HepG2 (cell line): ENCODE results near the gene MCRIP2. TPM values are rescaled to one million over a fixed set of nuclear protein-coding genes. Genes with fewer than 3 reads are reported as not detected.
A peak's percentile ranks its signal among the peaks of the same experiment; 100 is the strongest.

ENCODE experiments used
- FOSL1 ChIP-seq: sonication (generic); formaldehyde crosslinking; IDR thresholded peaks from 2 replicates; pipeline ENCODE4 v1.9.0; 2021; ENCODE audit warnings: missing genetic modification reagents, borderline replicate concordance
- SETDB1 ChIP-seq: sonication (generic); formaldehyde crosslinking; IDR thresholded peaks from 2 replicates; pipeline ENCODE4 v1.5.1; 2020; ENCODE audit warnings: missing genetic modification reagents, mild to moderate bottlenecking, borderline replicate concordance
- SKI ChIP-seq: fragments of 450-650 bp; IDR thresholded peaks from one replicate; pipeline ENCODE4 v1.6.1; 2018; ENCODE audit warnings: mild to moderate bottlenecking; ENCODE audit not compliant: partially characterized antibody
- SMYD3 ChIP-seq: sonication (generic); formaldehyde crosslinking; IDR thresholded peaks from 2 replicates; pipeline ENCODE4 v1.8.1; 2023; ENCODE audit warnings: mild to moderate bottlenecking, missing genetic modification reagents
- TBX2 ChIP-seq: sonication (generic); formaldehyde crosslinking; IDR thresholded peaks from 2 replicates; pipeline ENCODE4 v1.5.0; 2020; ENCODE audit warnings: missing genetic modification reagents, mild to moderate bottlenecking, borderline replicate concordance
- TBX3 ChIP-seq: fragments of 450-650 bp; IDR thresholded peaks from 2 replicates; pipeline ENCODE4 v1.6.1; 2017; ENCODE audit warnings: antibody characterized with exemption, mild to moderate bottlenecking, inconsistent platforms, borderline replicate concordance
- ZNF101 ChIP-seq: sonication (generic); formaldehyde crosslinking; IDR thresholded peaks from 2 replicates; pipeline ENCODE4 v1.4.0; 2020; ENCODE audit warnings: mild to moderate bottlenecking, low read depth, missing genetic modification reagents, borderline replicate concordance
- ZNF121 ChIP-seq: sonication (generic); formaldehyde crosslinking; IDR thresholded peaks from 2 replicates; pipeline ENCODE4 v1.5.0; 2020; ENCODE audit warnings: mild to moderate bottlenecking, missing genetic modification reagents
- ZNF180 ChIP-seq: sonication (generic); formaldehyde crosslinking; IDR thresholded peaks from 2 replicates; pipeline ENCODE4 v1.4.0; 2020; ENCODE audit warnings: low read depth, missing genetic modification reagents, borderline replicate concordance
- ZNF207 ChIP-seq: fragments of 450-650 bp; IDR thresholded peaks from 2 replicates; pipeline ENCODE4 v1.6.1; 2016; ENCODE audit warnings: antibody characterized with exemption, borderline replicate concordance
- ZNF282 ChIP-seq: fragments of 450-650 bp; IDR thresholded peaks from 2 replicates; pipeline ENCODE4 v1.6.1; 2018; ENCODE audit not compliant: partially characterized antibody
- ZNF569 ChIP-seq: sonication (generic); formaldehyde crosslinking; IDR thresholded peaks from 2 replicates; pipeline ENCODE4 v1.5.0; 2020; ENCODE audit warnings: mild to moderate bottlenecking, missing genetic modification reagents, moderate library complexity, borderline replicate concordance
- polyA plus RNA-seq, 8 experiments: library from polyadenylated mRNA; depleted of rRNA in 3 of 8; stranded (reverse) in 7 of 8; unstranded in 1 of 8; fragments of >200 nt; fragmentation: Illumina TruSeq in 4 of 8; extraction: Trizol in 4 of 8; gene quantifications; 2 replicates each; pipeline versions ENCODE4 v1.2.1 to v1.2.3, GENCODE V29; 2011 to 2016; ENCODE audit warnings: low read depth in 4 of 8, missing spikeins in 1 of 8, mixed read lengths in 1 of 8; ENCODE audit not compliant: insufficient read depth in 1 of 8
- total RNA-seq, 5 experiments: library from RNA; depleted of rRNA; stranded (reverse); fragments of >200 nt; fragmentation: Illumina TruSeq; extraction: Trizol; gene quantifications; 2 replicates each; pipeline ENCODE4 v1.2.3, GENCODE V29; 2016; ENCODE audit warnings: low read depth in 1 of 5
- TF ChIP-seq, protein P1 (sequence below), 2 experiments: sonication (generic) in 1 of 2; formaldehyde crosslinking in 1 of 2; IDR thresholded peaks; 2 replicates each; pipeline versions ENCODE4 v1.6.1 to v1.9.0; 2014 to 2022; ENCODE audit warnings: antibody characterized with exemption in 1 of 2, borderline replicate concordance in 1 of 2, inconsistent platforms in 1 of 2, low read depth in 1 of 2, missing genetic modification reagents in 1 of 2
- TF ChIP-seq, protein P2 (sequence below): sonication (generic); formaldehyde crosslinking; IDR thresholded peaks from 2 replicates; pipeline ENCODE4 v1.4.0; 2020; ENCODE audit warnings: missing genetic modification reagents
- TF ChIP-seq, protein P3 (sequence below): IDR thresholded peaks from 2 replicates; pipeline ENCODE4 v1.6.1; 2016; ENCODE audit warnings: missing compliant biosample characterization, missing genetic modification reagents, borderline replicate concordance
- TF ChIP-seq, protein P4 (sequence below): sonication (generic); formaldehyde crosslinking; IDR thresholded peaks from 2 replicates; pipeline ENCODE4 v1.5.0; 2020; ENCODE audit warnings: missing genetic modification reagents

Gene MCRIP2
- total and polyA plus RNA-seq, 2 of the 13 experiments (the other 11 are each of a cell fraction or from before 2014, with no cell fraction given), result 39.6 to 76.7 TPM

DNA sequence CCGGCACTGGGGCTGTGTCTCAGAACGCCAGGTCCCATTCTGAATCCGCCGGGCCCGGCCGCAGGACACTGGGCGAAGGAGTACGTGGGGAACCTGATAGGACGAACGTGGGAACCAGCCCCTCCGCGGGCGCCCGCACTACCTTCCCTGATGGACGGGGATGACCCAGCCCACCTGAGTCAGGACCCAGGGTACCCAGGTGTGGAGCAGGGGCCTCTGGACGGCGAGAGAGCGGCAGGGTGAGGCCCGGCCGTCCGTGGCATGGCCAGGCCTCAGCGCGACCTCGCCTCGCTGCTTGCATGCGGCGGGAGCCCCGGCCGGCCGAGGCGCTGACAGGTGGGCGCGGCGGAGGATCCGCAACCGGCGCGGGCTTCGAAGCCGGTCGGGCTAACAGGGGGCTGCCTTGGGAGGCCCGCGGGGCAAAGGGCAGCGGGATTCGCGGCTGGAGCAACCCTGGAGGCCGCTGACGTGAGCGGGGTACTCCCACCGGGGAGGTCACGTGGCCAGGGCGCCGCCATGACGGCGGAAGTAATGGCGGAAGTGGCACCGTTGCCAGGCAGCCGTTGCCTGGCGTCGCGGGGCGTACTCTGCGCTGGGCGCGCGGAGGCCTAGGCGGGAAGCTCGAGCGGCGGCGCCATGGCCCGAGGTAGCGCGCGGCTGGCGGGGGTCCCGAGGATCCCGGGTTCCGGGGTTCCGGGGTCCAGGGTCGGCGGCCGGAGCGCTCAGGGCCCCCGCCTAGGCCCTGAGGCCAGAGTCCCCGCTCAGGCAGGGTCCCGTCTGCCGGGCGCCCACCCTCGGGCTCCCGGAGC lies 7.4 kb downstream of the MCRIP2 start, which contains the start of gene WDR90 (continued):
- TF ChIP-seq, protein P1, sequence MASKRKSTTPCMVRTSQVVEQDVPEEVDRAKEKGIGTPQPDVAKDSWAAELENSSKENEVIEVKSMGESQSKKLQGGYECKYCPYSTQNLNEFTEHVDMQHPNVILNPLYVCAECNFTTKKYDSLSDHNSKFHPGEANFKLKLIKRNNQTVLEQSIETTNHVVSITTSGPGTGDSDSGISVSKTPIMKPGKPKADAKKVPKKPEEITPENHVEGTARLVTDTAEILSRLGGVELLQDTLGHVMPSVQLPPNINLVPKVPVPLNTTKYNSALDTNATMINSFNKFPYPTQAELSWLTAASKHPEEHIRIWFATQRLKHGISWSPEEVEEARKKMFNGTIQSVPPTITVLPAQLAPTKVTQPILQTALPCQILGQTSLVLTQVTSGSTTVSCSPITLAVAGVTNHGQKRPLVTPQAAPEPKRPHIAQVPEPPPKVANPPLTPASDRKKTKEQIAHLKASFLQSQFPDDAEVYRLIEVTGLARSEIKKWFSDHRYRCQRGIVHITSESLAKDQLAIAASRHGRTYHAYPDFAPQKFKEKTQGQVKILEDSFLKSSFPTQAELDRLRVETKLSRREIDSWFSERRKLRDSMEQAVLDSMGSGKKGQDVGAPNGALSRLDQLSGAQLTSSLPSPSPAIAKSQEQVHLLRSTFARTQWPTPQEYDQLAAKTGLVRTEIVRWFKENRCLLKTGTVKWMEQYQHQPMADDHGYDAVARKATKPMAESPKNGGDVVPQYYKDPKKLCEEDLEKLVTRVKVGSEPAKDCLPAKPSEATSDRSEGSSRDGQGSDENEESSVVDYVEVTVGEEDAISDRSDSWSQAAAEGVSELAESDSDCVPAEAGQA (IDR thresholded peaks at IDR 0.05; ENCODE audit: low read depth), result peak; percentile 83
- TF ChIP-seq, protein P1 (CRISPR knock-in tag; IDR thresholded peaks at IDR 0.05; ENCODE audit: borderline replicate concordance), result peak; percentile 62; the same call in 1 of the 2 replicates
- TF ChIP-seq ZNF180 (CRISPR knock-in tag), result no peak
- TF ChIP-seq ZNF121 (CRISPR knock-in tag), result 0 out of 2 replicates have a peak, but pooled peaks have one; percentile 52
- TF ChIP-seq ZNF569 (CRISPR knock-in tag), result peak; percentile 87; the same call in 1 of the 2 replicates
- TF ChIP-seq FOSL1 (CRISPR knock-in tag), result no peak
- TF ChIP-seq, protein P2, sequence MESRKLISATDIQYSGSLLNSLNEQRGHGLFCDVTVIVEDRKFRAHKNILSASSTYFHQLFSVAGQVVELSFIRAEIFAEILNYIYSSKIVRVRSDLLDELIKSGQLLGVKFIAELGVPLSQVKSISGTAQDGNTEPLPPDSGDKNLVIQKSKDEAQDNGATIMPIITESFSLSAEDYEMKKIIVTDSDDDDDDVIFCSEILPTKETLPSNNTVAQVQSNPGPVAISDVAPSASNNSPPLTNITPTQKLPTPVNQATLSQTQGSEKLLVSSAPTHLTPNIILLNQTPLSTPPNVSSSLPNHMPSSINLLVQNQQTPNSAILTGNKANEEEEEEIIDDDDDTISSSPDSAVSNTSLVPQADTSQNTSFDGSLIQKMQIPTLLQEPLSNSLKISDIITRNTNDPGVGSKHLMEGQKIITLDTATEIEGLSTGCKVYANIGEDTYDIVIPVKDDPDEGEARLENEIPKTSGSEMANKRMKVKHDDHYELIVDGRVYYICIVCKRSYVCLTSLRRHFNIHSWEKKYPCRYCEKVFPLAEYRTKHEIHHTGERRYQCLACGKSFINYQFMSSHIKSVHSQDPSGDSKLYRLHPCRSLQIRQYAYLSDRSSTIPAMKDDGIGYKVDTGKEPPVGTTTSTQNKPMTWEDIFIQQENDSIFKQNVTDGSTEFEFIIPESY, result 0 out of 2 replicates have a peak, but pooled peaks have one; percentile 17
- no peak for TF ChIP-seq ZNF207
- TF ChIP-seq, protein P3, sequence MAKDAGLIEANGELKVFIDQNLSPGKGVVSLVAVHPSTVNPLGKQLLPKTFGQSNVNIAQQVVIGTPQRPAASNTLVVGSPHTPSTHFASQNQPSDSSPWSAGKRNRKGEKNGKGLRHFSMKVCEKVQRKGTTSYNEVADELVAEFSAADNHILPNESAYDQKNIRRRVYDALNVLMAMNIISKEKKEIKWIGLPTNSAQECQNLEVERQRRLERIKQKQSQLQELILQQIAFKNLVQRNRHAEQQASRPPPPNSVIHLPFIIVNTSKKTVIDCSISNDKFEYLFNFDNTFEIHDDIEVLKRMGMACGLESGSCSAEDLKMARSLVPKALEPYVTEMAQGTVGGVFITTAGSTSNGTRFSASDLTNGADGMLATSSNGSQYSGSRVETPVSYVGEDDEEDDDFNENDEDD, result peak; percentile 93
- TF ChIP-seq ZNF282, result no peak
- 0 out of 2 replicates have a peak, but pooled peaks have one; percentile 87 for TF ChIP-seq SMYD3
- TF ChIP-seq, protein P4, sequence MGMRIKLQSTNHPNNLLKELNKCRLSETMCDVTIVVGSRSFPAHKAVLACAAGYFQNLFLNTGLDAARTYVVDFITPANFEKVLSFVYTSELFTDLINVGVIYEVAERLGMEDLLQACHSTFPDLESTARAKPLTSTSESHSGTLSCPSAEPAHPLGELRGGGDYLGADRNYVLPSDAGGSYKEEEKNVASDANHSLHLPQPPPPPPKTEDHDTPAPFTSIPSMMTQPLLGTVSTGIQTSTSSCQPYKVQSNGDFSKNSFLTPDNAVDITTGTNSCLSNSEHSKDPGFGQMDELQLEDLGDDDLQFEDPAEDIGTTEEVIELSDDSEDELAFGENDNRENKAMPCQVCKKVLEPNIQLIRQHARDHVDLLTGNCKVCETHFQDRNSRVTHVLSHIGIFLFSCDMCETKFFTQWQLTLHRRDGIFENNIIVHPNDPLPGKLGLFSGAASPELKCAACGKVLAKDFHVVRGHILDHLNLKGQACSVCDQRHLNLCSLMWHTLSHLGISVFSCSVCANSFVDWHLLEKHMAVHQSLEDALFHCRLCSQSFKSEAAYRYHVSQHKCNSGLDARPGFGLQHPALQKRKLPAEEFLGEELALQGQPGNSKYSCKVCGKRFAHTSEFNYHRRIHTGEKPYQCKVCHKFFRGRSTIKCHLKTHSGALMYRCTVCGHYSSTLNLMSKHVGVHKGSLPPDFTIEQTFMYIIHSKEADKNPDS (CRISPR knock-in tag), result peak; percentile 88; the same call in 1 of the 2 replicates
- TF ChIP-seq TBX2 (CRISPR knock-in tag), result peak; percentile 83
- no peak for TF ChIP-seq ZNF101 (CRISPR knock-in tag)
- TF ChIP-seq SETDB1 (CRISPR knock-in tag), result no peak
- TF ChIP-seq TBX3, result no peak
- TF ChIP-seq SKI, result peak; percentile 54
